ENCODE data around the gene FRMD3. TPM values are rescaled to one million over a fixed set of nuclear protein-coding genes. Genes with fewer than 3 reads are reported as not detected.

FRMD3 gene
- total RNA-seq, 1 donor from 2014 or later, result 1.9 TPM

DNA sequence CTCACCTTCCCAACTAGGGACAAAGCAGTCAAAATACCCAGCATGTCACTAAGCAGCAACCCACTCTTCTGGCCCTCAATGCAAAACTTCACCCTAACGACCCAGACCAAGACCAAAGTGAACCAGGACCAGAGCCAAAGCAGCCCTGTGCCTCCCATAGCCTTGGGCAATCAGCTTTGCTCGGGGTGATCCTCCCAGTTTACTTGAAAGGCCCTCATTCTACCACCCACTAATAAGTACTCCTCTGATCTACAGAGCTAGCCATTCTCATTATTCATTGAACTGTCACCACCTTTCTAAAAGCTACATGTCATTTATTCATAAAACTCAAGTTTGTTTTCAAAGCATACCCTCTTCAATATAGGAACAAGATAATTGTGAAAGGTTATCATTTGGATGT is 221.0 kb downstream of the FRMD3 start:
- Histone ChIP-seq H3K9ac (no peak overlapping the region), H4K20me1 (ENCODE audit: low read depth) (no peaks in the 10 kb centered on the region), H3K4me3 (no peak overlapping the region), H3K27ac (no peak overlapping the region), H3F3A (ENCODE audit: low read depth) (no peaks in the 10 kb centered on the region), H3K4me2 (no peak overlapping the region), H2AFZ (replicated peaks) (no peak overlapping the region), H3K36me3 (no peaks in the 10 kb centered on the region), H3K4me1 (no peaks in the 10 kb centered on the region), H3K9me3 (ENCODE audit: low read depth) (no peaks in the 10 kb centered on the region), H3K27me3 (no peaks in the 10 kb centered on the region), H3K79me2 (ENCODE audit: low read depth) (no peaks in the 10 kb centered on the region)
- no peak for DNase-seq (ENCODE audit: low spot score)
- Mint-ChIP-seq H3K9me3 (peaks cover 12% of the 10 kb centered on the region), H3K27ac (no peak overlapping the region), H3K4me1 (peaks cover 5% of the 10 kb centered on the region), H3K36me3 (no peaks in the 10 kb centered on the region), H3K27me3 (ENCODE audit: insufficient read depth, low read depth) (peaks cover 2% of the 10 kb centered on the region), H3K4me3 (no peak overlapping the region)
- TF ChIP-seq, protein P1, sequence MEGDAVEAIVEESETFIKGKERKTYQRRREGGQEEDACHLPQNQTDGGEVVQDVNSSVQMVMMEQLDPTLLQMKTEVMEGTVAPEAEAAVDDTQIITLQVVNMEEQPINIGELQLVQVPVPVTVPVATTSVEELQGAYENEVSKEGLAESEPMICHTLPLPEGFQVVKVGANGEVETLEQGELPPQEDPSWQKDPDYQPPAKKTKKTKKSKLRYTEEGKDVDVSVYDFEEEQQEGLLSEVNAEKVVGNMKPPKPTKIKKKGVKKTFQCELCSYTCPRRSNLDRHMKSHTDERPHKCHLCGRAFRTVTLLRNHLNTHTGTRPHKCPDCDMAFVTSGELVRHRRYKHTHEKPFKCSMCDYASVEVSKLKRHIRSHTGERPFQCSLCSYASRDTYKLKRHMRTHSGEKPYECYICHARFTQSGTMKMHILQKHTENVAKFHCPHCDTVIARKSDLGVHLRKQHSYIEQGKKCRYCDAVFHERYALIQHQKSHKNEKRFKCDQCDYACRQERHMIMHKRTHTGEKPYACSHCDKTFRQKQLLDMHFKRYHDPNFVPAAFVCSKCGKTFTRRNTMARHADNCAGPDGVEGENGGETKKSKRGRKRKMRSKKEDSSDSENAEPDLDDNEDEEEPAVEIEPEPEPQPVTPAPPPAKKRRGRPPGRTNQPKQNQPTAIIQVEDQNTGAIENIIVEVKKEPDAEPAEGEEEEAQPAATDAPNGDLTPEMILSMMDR (IDR thresholded peaks at IDR 0.05), result no peak
- TF ChIP-seq EZH2phosphoT487 (IDR thresholded peaks at IDR 0.05), result no peak
- TF ChIP-seq EZH2 (IDR thresholded peaks at IDR 0.05), result no peak

DNA sequence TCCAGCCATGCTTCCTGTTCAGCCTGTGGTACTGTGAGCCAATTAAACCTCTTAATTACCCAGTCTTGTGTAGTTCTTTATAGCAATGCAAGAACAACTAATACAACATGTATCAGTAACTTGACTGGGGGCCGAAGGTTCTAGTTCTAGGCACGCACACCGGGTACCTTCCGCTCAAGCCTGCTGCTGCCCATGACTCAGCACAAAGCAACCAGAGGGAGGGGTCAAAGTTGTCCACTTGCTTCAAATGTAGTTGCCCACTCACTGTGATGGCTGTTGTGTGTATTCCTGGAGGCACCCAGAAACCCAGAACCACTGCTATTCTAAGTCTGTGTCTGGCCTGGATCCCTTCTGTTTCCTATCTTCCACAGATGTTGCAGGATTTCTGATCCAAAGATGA is 222.6 kb downstream of the FRMD3 start:
- Mint-ChIP-seq H3K4me3 (no peak overlapping the region), H3K4me1 (peaks cover 5% of the 10 kb centered on the region), H3K9me3 (peaks cover 12% of the 10 kb centered on the region), H3K36me3 (no peaks in the 10 kb centered on the region), H3K27me3 (ENCODE audit: insufficient read depth, low read depth) (peaks cover 2% of the 10 kb centered on the region), H3K27ac (no peak overlapping the region)
- Histone ChIP-seq H3K4me2 (no peak overlapping the region), H3K36me3 (no peaks in the 10 kb centered on the region), H3K27ac (no peak overlapping the region), H4K20me1 (ENCODE audit: low read depth) (no peaks in the 10 kb centered on the region), H3K9ac (no peak overlapping the region), H3K9me3 (ENCODE audit: low read depth) (no peaks in the 10 kb centered on the region), H3K79me2 (ENCODE audit: low read depth) (no peaks in the 10 kb centered on the region), H3K4me3 (no peak overlapping the region), H3F3A (ENCODE audit: low read depth) (no peaks in the 10 kb centered on the region), H3K27me3 (no peaks in the 10 kb centered on the region), H2AFZ (replicated peaks) (no peak overlapping the region), H3K4me1 (no peaks in the 10 kb centered on the region)
- TF ChIP-seq EZH2phosphoT487 (IDR thresholded peaks at IDR 0.05), result no peak
- TF ChIP-seq, protein P1 (IDR thresholded peaks at IDR 0.05), result no peak
- TF ChIP-seq EZH2 (IDR thresholded peaks at IDR 0.05), result no peak
- no peak for DNase-seq (ENCODE audit: low spot score)

DNA sequence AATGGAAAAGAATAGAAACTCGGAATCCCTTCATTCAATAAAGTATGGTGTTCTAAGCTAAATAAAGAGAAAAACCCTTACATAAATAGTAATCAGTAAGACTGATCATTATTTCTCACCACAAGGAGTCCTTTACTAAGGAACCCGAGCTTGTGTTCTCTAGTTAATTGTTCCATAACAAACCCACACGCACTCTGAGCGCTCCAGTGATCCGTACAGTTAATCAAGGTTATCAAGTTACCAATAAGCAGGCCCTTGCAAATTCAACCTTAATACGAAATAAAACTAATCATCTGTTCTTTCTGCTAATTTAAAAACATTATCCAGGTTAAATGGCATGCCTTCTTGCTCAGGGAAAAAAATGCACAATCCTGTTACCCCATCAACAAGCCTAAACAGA is 224.4 kb downstream of the FRMD3 start:
- H3K27me3 ChIP-seq, result no peaks in the 10 kb centered on the region
- Mint-ChIP-seq H3K4me3 (no peak overlapping the region), H3K36me3 (no peaks in the 10 kb centered on the region), H3K4me1 (peaks cover 5% of the 10 kb centered on the region), H3K27me3 (ENCODE audit: insufficient read depth, low read depth) (no peaks in the 10 kb centered on the region), H3K9me3 (peaks cover 1% of the 10 kb centered on the region), H3K27ac (no peak overlapping the region)
- no peak overlapping the region for H3K4me3 ChIP-seq
- TF ChIP-seq EZH2phosphoT487 (IDR thresholded peaks at IDR 0.05), result no peak
- no peak for TF ChIP-seq EZH2 (IDR thresholded peaks at IDR 0.05)
- TF ChIP-seq, protein P1 (IDR thresholded peaks at IDR 0.05), result no peak
- no peak overlapping the region for H2AFZ ChIP-seq (replicated peaks)
- no peaks in the 10 kb centered on the region for H3F3A ChIP-seq (ENCODE audit: low read depth)
- no peaks in the 10 kb centered on the region for H4K20me1 ChIP-seq (ENCODE audit: low read depth)
- H3K4me2 ChIP-seq, result no peak overlapping the region
- H3K36me3 ChIP-seq, result no peaks in the 10 kb centered on the region
- no peaks in the 10 kb centered on the region for H3K79me2 ChIP-seq (ENCODE audit: low read depth)
- H3K9ac ChIP-seq, result no peak overlapping the region
- no peaks in the 10 kb centered on the region for H3K4me1 ChIP-seq
- H3K27ac ChIP-seq, result no peak overlapping the region
- no peak for DNase-seq (ENCODE audit: low spot score)
- no peaks in the 10 kb centered on the region for H3K9me3 ChIP-seq (ENCODE audit: low read depth)
